ENCODE results near the gene DNAJC1. TPM values are rescaled to one million over a fixed set of nuclear protein-coding genes. Genes with fewer than 3 reads are reported as not detected.

Gene DNAJC1
- total RNA-seq, 1 donor from 2014 or later = 18.2 TPM

DNA sequence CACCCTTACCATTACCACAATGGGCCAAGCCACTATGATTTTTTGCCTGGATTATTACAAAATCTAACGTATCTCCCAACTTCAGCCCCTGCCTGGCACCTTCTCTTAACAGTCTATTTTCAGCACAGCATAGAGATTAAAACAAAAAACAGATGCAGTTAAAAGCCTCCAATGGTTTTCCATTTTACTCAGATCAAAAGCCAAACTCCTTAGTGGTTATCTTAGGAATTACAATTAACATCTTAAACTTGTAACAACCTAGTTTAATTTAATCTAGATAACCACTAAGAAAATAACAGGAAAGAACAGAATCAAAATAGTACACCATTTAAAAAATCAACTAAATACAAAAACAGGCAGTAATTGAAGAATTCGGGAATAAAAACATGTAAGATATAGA is 43.5 kb downstream of the DNAJC1 start:
- Mint-ChIP-seq H3K36me3 (no peaks in the 10 kb centered on the region), H3K4me3 (no peak overlapping the region), H3K27me3 (no peaks in the 10 kb centered on the region), H3K4me1 (ENCODE audit: unreplicated experiment) (no peaks in the 10 kb centered on the region), H3K9me3 (peaks cover 4% of the 10 kb centered on the region), H3K27ac (no peak overlapping the region)
- TF ChIP-seq, protein P1, sequence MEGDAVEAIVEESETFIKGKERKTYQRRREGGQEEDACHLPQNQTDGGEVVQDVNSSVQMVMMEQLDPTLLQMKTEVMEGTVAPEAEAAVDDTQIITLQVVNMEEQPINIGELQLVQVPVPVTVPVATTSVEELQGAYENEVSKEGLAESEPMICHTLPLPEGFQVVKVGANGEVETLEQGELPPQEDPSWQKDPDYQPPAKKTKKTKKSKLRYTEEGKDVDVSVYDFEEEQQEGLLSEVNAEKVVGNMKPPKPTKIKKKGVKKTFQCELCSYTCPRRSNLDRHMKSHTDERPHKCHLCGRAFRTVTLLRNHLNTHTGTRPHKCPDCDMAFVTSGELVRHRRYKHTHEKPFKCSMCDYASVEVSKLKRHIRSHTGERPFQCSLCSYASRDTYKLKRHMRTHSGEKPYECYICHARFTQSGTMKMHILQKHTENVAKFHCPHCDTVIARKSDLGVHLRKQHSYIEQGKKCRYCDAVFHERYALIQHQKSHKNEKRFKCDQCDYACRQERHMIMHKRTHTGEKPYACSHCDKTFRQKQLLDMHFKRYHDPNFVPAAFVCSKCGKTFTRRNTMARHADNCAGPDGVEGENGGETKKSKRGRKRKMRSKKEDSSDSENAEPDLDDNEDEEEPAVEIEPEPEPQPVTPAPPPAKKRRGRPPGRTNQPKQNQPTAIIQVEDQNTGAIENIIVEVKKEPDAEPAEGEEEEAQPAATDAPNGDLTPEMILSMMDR (conservative IDR thresholded peaks at IDR 0.05) = peak; percentile 55
- no peak for DNase-seq (ENCODE audit: extremely low spot score, unreplicated experiment)

- no peak overlapping the region for H3K27ac Mint-ChIP-seq
- no peaks in the 10 kb centered on the region for H3K27me3 Mint-ChIP-seq
- no peak overlapping the region for H3K4me3 Mint-ChIP-seq
- peaks cover 4% of the 10 kb centered on the region for H3K4me1 Mint-ChIP-seq (ENCODE audit: unreplicated experiment)
- TF ChIP-seq, protein P1 (conservative IDR thresholded peaks at IDR 0.05) = no peak
- H3K9me3 Mint-ChIP-seq = no peaks in the 10 kb centered on the region
- H3K36me3 Mint-ChIP-seq = no peaks in the 10 kb centered on the region
- no peak for DNase-seq (ENCODE audit: extremely low spot score, unreplicated experiment)
Observed at GRCh38 chr10:21954690-21955089, 48.8 kb downstream of the DNAJC1 start.

DNA sequence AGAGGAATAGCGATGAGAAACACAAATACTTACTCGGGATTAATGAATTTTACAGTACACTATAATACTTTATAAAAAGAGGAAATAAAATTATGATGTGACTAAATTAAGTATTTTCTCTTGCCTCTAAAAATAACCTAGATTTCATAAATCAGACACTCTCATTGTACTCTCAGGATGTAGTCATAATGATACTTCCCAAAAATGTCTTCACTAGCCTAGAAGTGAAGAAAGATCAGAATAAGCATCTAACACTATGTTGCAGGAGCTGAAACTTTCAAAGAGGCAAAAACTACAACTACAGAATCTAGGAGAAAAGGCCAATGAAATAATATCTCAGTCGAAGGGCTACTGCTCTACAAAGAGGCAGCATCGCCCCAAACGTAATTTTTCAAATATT is 49.4 kb downstream of the DNAJC1 start:
- no peaks in the 10 kb centered on the region for H3K36me3 Mint-ChIP-seq
- H3K27me3 Mint-ChIP-seq = no peaks in the 10 kb centered on the region
- H3K9me3 Mint-ChIP-seq = no peaks in the 10 kb centered on the region
- TF ChIP-seq, protein P1 (conservative IDR thresholded peaks at IDR 0.05) = no peak
- no peak overlapping the region for H3K4me3 Mint-ChIP-seq
- H3K27ac Mint-ChIP-seq = no peak overlapping the region
- H3K4me1 Mint-ChIP-seq (ENCODE audit: unreplicated experiment) = peaks cover 4% of the 10 kb centered on the region
- DNase-seq (ENCODE audit: extremely low spot score, unreplicated experiment) = no peak

GRCh38 chr10:21953585-21954057 is 49.9 kb downstream of the DNAJC1 start:
- H3K4me1 Mint-ChIP-seq (ENCODE audit: unreplicated experiment) = peaks cover 4% of the 10 kb centered on the region
- no peak for DNase-seq (ENCODE audit: extremely low spot score, unreplicated experiment)
- no peak overlapping the region for H3K4me3 Mint-ChIP-seq
- no peak overlapping the region for H3K27ac Mint-ChIP-seq
- no peaks in the 10 kb centered on the region for H3K27me3 Mint-ChIP-seq
- no peaks in the 10 kb centered on the region for H3K9me3 Mint-ChIP-seq
- TF ChIP-seq, protein P1 (conservative IDR thresholded peaks at IDR 0.05) = peak; percentile 72
- no peaks in the 10 kb centered on the region for H3K36me3 Mint-ChIP-seq

DNA sequence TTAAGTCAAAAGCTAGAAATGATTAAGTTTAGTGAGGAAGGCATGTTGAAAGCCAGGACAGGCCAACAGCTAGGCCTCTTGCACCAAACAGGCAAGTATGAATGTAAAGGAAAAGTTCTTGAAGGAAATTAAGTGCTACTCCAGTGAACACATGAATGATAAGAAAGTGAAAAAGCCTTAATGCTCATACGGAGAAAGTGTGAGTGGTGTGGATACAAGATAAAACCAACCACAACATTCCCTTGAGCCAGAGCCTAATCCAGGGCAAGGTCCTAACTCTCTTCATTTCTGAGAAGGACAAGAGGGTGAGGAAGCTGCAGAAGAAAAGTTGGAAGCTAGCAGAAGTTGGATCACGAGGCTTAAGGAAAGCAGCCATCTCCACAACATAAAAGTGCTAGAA is 53.0 kb downstream of the DNAJC1 start:
- H3K9me3 Mint-ChIP-seq = no peaks in the 10 kb centered on the region
- H3K4me1 Mint-ChIP-seq (ENCODE audit: unreplicated experiment) = peaks cover 4% of the 10 kb centered on the region
- H3K27ac Mint-ChIP-seq = no peak overlapping the region
- TF ChIP-seq, protein P1 (conservative IDR thresholded peaks at IDR 0.05) = no peak
- no peaks in the 10 kb centered on the region for H3K27me3 Mint-ChIP-seq
- H3K36me3 Mint-ChIP-seq = no peaks in the 10 kb centered on the region
- no peak for DNase-seq (ENCODE audit: extremely low spot score, unreplicated experiment)
- H3K4me3 Mint-ChIP-seq = no peak overlapping the region

DNA sequence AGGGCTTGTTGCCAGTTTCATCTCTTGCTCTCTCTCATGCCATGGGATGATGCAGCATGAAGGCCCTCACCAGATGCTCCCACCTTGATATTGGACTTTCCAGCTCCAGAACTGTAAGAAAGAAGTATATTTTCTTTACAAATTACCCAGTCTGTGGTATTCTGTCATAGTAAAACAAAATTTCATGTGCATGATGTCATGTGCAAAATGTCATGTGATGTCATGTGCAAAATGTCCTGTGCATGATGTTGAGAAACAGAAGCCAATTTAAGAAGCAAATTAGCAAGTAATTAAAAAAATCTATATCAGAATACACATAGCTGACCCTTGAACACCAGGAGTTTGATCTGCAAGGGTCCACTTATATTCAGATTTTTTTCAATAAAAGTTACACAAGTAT is 56.6 kb downstream of the DNAJC1 start:
- no peak for DNase-seq (ENCODE audit: extremely low spot score, unreplicated experiment)
- Mint-ChIP-seq H3K27me3 (no peaks in the 10 kb centered on the region), H3K9me3 (no peaks in the 10 kb centered on the region), H3K27ac (no peak overlapping the region), H3K4me3 (no peak overlapping the region), H3K4me1 (ENCODE audit: unreplicated experiment) (peaks cover 7% of the 10 kb centered on the region), H3K36me3 (no peaks in the 10 kb centered on the region)
- TF ChIP-seq, protein P1 (conservative IDR thresholded peaks at IDR 0.05) = no peak
